MM.1S (cell line): Measurements from ENCODE around the gene L3MBTL4.

Experiments
- DNase-seq: peaks from one replicate; pipeline ENCODE4 v3.0.0-alpha.2; 2015
- H2AFZ ChIP-seq: fragments of 300-600 bp; sonication (generic); 2 replicates; pipeline ENCODE4 v1.6.0; 2016; ENCODE audit warnings: antibody characterized with exemption, low read length
- H3F3A ChIP-seq: fragments of 300-600 bp; sonication (generic); 2 replicates; pipeline ENCODE4 v1.6.1; 2016; ENCODE audit warnings: mild to moderate bottlenecking, antibody characterized with exemption, low read length, moderate library complexity, mixed read lengths; ENCODE audit not compliant: insufficient read depth
- H3K27ac ChIP-seq: fragments of 300-600 bp; sonication (generic); 2 replicates; pipeline ENCODE4 v1.5.1; 2016; ENCODE audit warnings: mild to moderate bottlenecking, low read length
- H3K27me3 ChIP-seq: fragments of 300-600 bp; sonication (generic); replicated peaks from 2 replicates; pipeline ENCODE4 v1.6.0; 2016; ENCODE audit warnings: low read length; ENCODE audit not compliant: insufficient read depth
- H3K36me3 ChIP-seq: fragments of 300-600 bp; sonication (generic); replicated peaks from 2 replicates; pipeline ENCODE4 v1.6.1; 2016; ENCODE audit warnings: mild to moderate bottlenecking, low read length, mixed read lengths; ENCODE audit not compliant: insufficient read depth
- H3K4me1 ChIP-seq: fragments of 300-600 bp; sonication (generic); 2 replicates; pipeline ENCODE4 v1.6.1; 2016; ENCODE audit warnings: low read length, mixed read lengths
- H3K4me2 ChIP-seq: fragments of 300-600 bp; sonication (generic); 2 replicates; pipeline ENCODE4 v1.6.0; 2016; ENCODE audit warnings: low read depth, low read length
- H3K4me3 ChIP-seq: fragments of 300-600 bp; sonication (generic); 2 replicates; pipeline ENCODE4 v1.5.1; 2016; ENCODE audit warnings: low read length, mixed read lengths
- H3K79me2 ChIP-seq: fragments of 300-600 bp; sonication (generic); 2 replicates; pipeline ENCODE4 v1.6.1; 2016; ENCODE audit warnings: mixed run types, low read length, mixed read lengths
- H3K9ac ChIP-seq: fragments of 300-600 bp; sonication (generic); 2 replicates; pipeline ENCODE4 v1.6.1; 2016; ENCODE audit warnings: low read length, mixed read lengths
- H3K9me2 ChIP-seq: fragments of 300-600 bp; sonication (generic); replicated peaks from 2 replicates; pipeline ENCODE4 v1.6.1; 2016; ENCODE audit warnings: mild to moderate bottlenecking, low read length, mixed read lengths; ENCODE audit not compliant: insufficient read depth
- H3K9me3 ChIP-seq: fragments of 300-600 bp; sonication (generic); replicated peaks from 2 replicates; pipeline ENCODE4 v1.6.1; 2016; ENCODE audit warnings: mild to moderate bottlenecking, low read length, mixed read lengths; ENCODE audit not compliant: insufficient read depth
- H4K20me1 ChIP-seq: fragments of 300-600 bp; sonication (generic); 2 replicates; pipeline ENCODE4 v1.6.1; 2016; ENCODE audit warnings: mild to moderate bottlenecking, low read length, moderate library complexity, mixed read lengths; ENCODE audit not compliant: insufficient read depth
- EZH2 ChIP-seq: fragments of 300-600 bp; sonication (generic); optimal IDR thresholded peaks from 2 replicates; pipeline ENCODE3; 2017; ENCODE audit warnings: low read depth, mild to moderate bottlenecking, antibody characterized with exemption, low read length, mixed read lengths
- EZH2phosphoT487 ChIP-seq: fragments of 300-600 bp; sonication (generic); IDR thresholded peaks from 2 replicates; pipeline ENCODE4 v1.6.1; 2018; ENCODE audit warnings: antibody characterized with exemption, low read length
- TF ChIP-seq, protein P1 (sequence below): fragments of 300-600 bp; sonication (generic); IDR thresholded peaks from 2 replicates; pipeline ENCODE4 v1.5.1; 2016; ENCODE audit warnings: antibody characterized with exemption, low read length, mixed read lengths

L3MBTL4 gene

DNA sequence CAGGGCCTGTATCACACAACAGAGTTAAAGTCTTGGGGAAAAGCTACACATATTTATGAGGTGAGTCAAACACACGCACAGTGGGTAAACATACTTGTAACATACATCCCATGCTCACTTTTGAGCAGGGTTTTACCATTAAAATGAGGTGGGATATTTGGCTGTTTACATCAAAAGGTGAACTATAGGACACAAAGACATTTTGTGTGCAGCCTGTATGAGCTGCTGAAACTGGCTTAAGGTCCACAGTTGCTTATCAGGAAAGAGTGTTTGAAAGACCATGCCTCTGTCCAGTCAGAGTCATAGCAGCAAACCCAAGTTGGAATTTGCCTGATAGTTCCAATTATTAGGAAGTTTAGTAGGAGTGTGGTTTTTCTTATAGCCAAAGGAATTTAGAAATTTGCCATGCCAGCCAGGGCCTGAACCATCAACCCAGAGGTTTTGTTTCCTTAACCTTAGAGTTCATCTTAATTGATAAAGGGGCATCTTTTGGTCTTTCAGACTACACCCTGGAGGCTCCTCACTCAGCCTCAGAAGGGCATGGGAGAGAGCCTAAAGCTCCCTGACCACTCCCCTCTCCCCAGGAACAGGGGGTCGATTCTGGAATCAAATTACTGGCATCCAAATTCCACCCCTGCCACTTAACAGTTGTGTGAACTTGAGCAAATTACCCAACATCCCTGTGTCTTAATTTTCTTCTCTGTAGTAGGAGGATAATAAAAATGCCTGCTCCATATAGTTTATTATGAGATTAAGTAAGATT is 29.9 kb upstream of the L3MBTL4 start:
- H3K4me3 ChIP-seq = no peak overlapping the region
- H3K4me1 ChIP-seq = peaks cover 29% of the 10 kb centered on the region
- no peak overlapping the region for H3K4me2 ChIP-seq
- H3F3A ChIP-seq = peaks cover 7% of the 10 kb centered on the region
- H3K27me3 ChIP-seq = no peaks in the 10 kb centered on the region
- no peaks in the 10 kb centered on the region for H3K9me2 ChIP-seq
- no peaks in the 10 kb centered on the region for H3K9me3 ChIP-seq
- H3K27ac ChIP-seq = no peak overlapping the region
- H3K79me2 ChIP-seq = no peaks in the 10 kb centered on the region
- no peak overlapping the region for H3K9ac ChIP-seq
- H3K36me3 ChIP-seq = no peaks in the 10 kb centered on the region
- H2AFZ ChIP-seq = no peak overlapping the region
- no peak for TF ChIP-seq EZH2phosphoT487
- TF ChIP-seq, protein P1, sequence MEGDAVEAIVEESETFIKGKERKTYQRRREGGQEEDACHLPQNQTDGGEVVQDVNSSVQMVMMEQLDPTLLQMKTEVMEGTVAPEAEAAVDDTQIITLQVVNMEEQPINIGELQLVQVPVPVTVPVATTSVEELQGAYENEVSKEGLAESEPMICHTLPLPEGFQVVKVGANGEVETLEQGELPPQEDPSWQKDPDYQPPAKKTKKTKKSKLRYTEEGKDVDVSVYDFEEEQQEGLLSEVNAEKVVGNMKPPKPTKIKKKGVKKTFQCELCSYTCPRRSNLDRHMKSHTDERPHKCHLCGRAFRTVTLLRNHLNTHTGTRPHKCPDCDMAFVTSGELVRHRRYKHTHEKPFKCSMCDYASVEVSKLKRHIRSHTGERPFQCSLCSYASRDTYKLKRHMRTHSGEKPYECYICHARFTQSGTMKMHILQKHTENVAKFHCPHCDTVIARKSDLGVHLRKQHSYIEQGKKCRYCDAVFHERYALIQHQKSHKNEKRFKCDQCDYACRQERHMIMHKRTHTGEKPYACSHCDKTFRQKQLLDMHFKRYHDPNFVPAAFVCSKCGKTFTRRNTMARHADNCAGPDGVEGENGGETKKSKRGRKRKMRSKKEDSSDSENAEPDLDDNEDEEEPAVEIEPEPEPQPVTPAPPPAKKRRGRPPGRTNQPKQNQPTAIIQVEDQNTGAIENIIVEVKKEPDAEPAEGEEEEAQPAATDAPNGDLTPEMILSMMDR = no peak
- no peak for TF ChIP-seq EZH2
- H4K20me1 ChIP-seq = no peaks in the 10 kb centered on the region
- DNase-seq = no peak

DNA sequence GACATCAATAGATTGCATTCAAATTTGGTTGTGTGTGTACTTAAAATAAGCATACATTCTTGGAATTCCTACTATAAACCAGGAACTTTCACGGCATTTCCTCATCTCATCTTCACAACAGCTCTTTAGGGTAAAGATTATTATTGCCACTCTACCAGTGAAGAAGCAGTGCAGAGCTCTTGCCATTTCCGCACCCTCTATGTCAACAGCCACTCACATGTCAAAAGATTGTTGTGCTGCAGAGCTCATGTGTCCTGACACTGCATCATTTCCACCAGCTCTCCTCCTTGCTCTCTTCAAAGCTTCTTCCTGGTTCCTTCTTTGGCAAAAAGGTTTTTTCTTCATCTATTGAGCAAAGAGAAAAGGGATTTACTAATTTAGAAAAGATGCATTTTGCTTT is 26.5 kb upstream of the L3MBTL4 start:
- no peak overlapping the region for H3K27ac ChIP-seq
- no peak for DNase-seq
- H3K27me3 ChIP-seq = no peaks in the 10 kb centered on the region
- H3K9me2 ChIP-seq = no peaks in the 10 kb centered on the region
- no peaks in the 10 kb centered on the region for H3K36me3 ChIP-seq
- no peaks in the 10 kb centered on the region for H4K20me1 ChIP-seq
- no peaks in the 10 kb centered on the region for H3K9me3 ChIP-seq
- H3F3A ChIP-seq = peaks cover 7% of the 10 kb centered on the region
- no peak overlapping the region for H3K4me3 ChIP-seq
- H3K4me1 ChIP-seq = peaks cover 16% of the 10 kb centered on the region; the same call in 1 of the 2 replicates
- no peak overlapping the region for H2AFZ ChIP-seq
- TF ChIP-seq, protein P1 = no peak
- no peak for TF ChIP-seq EZH2
- TF ChIP-seq EZH2phosphoT487 = no peak
- no peak overlapping the region for H3K9ac ChIP-seq
- no peaks in the 10 kb centered on the region for H3K79me2 ChIP-seq
- H3K4me2 ChIP-seq = no peak overlapping the region

DNA sequence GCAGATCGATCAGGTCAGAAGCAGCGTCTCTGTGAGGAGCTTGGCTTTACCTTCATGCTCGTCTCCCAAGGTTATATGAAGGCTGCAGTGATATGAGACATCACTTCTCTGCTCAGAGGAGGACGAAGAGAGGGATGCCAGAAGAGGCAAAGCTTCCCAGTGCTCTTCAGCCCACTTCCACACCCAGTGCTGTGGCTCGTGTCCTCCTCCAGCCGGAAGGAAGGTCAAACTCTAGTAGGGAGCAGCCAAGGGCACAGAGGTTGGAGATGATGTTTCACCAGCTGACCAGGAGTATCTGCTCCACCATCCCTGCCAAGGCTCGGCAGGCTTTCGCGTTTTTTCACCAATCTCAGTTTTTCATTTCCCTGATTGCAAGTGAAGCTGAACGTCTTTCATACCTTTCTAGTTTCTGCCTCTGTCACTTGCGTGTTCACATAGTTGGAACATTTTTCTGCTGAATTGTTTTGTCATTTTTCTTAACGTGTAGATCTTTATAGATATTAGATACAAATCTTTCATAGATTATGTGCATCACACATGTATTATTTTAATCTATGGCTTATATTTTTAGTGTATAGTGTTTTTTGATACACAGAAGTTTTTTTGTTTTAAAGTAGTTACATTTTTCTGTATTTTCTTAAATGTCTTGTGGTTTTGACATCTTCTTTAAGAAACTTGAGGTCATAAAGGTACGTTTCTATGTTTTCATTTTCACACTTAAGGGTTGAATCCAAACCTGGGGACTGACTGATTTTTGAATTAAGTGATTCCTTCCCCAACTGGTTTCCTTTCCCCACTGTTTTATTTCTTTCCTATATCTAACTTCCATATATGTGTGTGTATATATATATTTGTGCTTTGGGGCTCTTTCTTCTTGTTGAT is 23.5 kb upstream of the L3MBTL4 start:
- Histone ChIP-seq H3K9me3 (no peaks in the 10 kb centered on the region), H4K20me1 (no peaks in the 10 kb centered on the region), H3K9me2 (no peaks in the 10 kb centered on the region), H3K27me3 (no peaks in the 10 kb centered on the region), H3K36me3 (no peaks in the 10 kb centered on the region), H3K4me1 (peaks cover 23% of the 10 kb centered on the region; the same call in 1 of the 2 replicates), H3K9ac (no peak overlapping the region), H3K4me3 (no peak overlapping the region), H2AFZ (no peak overlapping the region), H3F3A (peaks cover 16% of the 10 kb centered on the region), H3K27ac (no peak overlapping the region), H3K79me2 (no peaks in the 10 kb centered on the region), H3K4me2 (peak overlapping the region; percentile 10; the same call in 1 of the 2 replicates)
- no peak for DNase-seq
- TF ChIP-seq EZH2phosphoT487 (no peak), EZH2 (no peak)
- TF ChIP-seq, protein P1 = no peak
